EH (cell line): ENCODE measurements around the gene SHISA6.

Experiments
- DNase-seq: peaks from one replicate; pipeline ENCODE4 v3.0.0-alpha.2; 2015; ENCODE audit warnings: low read depth

Gene SHISA6

GRCh38 chr17:11539637-11540036 is 298.6 kb downstream of the SHISA6 start:
- DNase-seq = no peak

- DNase-seq = no peak
Observed at GRCh38 chr17:11545002-11545401, 304.0 kb downstream of the SHISA6 start.

GRCh38 chr17:11545696-11546095 is 304.7 kb downstream of the SHISA6 start:
- no peak for DNase-seq

GRCh38 chr17:11547853-11548252 is 306.8 kb downstream of the SHISA6 start:
- DNase-seq = no peak

- no peak for DNase-seq
Observed at GRCh38 chr17:11548398-11548797, 307.4 kb downstream of the SHISA6 start.

- DNase-seq = no peak
Observed at GRCh38 chr17:11550431-11550830, 309.4 kb downstream of the SHISA6 start.

GRCh38 chr17:11551442-11551841 is 310.4 kb downstream of the SHISA6 start:
- DNase-seq = no peak

- no peak for DNase-seq
Observed at GRCh38 chr17:11553135-11553534, 312.1 kb downstream of the SHISA6 start.

- no peak for DNase-seq
Observed at GRCh38 chr17:11554042-11554441, 313.0 kb downstream of the SHISA6 start.

- DNase-seq = no peak
Observed at GRCh38 chr17:11554542-11554941, 313.5 kb downstream of the SHISA6 start.

GRCh38 chr17:11555530-11555929 is 314.5 kb downstream of the SHISA6 start:
- no peak for DNase-seq

- DNase-seq = no peak
Observed at GRCh38 chr17:11557727-11558452, 316.9 kb downstream of the SHISA6 start.

GRCh38 chr17:11558681-11559234 is 317.7 kb downstream of the SHISA6 start:
- DNase-seq = no peak

GRCh38 chr17:11559601-11560000 is 318.6 kb downstream of the SHISA6 start:
- DNase-seq = no peak

- no peak for DNase-seq
Observed at GRCh38 chr17:11561281-11561680, 320.3 kb downstream of the SHISA6 start.

GRCh38 chr17:11561702-11562101 is 320.7 kb downstream of the SHISA6 start:
- DNase-seq = no peak

- no peak for DNase-seq
Observed at GRCh38 chr17:11564589-11565380, 323.8 kb downstream of the SHISA6 start.

- DNase-seq = no peak
Observed at GRCh38 chr17:11565591-11565990, 324.6 kb downstream of the SHISA6 start.

- DNase-seq = no peak
Observed at GRCh38 chr17:11578998-11579397, 338.0 kb downstream of the SHISA6 start.

- DNase-seq = no peak
Observed at GRCh38 chr17:11580677-11581076, 339.7 kb downstream of the SHISA6 start.

- no peak for DNase-seq
Observed at GRCh38 chr17:11582217-11582616, 341.2 kb downstream of the SHISA6 start.

- DNase-seq = no peak
Observed at GRCh38 chr17:11583306-11583992, 342.4 kb downstream of the SHISA6 start.

- DNase-seq = no peak
Observed at GRCh38 chr17:11589716-11590115, 348.7 kb downstream of the SHISA6 start.
